Calu3 (cell line): ENCODE results near the gene RBM47. TPM values are rescaled to one million over a fixed set of nuclear protein-coding genes. Genes with fewer than 3 reads are reported as not detected.
A peak's percentile ranks its signal among the peaks of the same experiment; 100 is the strongest.

Experiments used
- BruUV-seq: library from RNA; stranded (reverse); fragments of 400-500 nt; replicated peaks from 2 replicates; lab custom pipeline; 2021; lab: Mats Ljungman, UMichigan
- CTCF ChIA-PET: fragments of 300-600 bp; sonication (Branson Sonifier 250); formaldehyde crosslinking; loops from one replicate; lab custom pipeline; 2022; ENCODE audit warnings: antibody characterized with exemption; lab: Charles Lee
- DNase-seq: peaks from one replicate; pipeline ENCODE4 v3.0.0; 2022
- H3K27ac Mint-ChIP-seq: one replicate; pipeline ENCODE4 v1.8.0; 2022; ENCODE audit warnings: mixed read lengths; ENCODE audit not compliant: unreplicated experiment
- H3K27me3 Mint-ChIP-seq: one replicate; pipeline ENCODE4 v1.8.0; 2022; ENCODE audit warnings: mixed read lengths; ENCODE audit not compliant: unreplicated experiment
- H3K36me3 Mint-ChIP-seq: one replicate; pipeline ENCODE4 v1.8.0; 2022; ENCODE audit warnings: mild to moderate bottlenecking, moderate library complexity, mixed read lengths; ENCODE audit not compliant: insufficient read depth, unreplicated experiment
- H3K4me1 Mint-ChIP-seq: one replicate; pipeline ENCODE4 v1.8.0; 2022; ENCODE audit warnings: mild to moderate bottlenecking, low read depth, mixed read lengths; ENCODE audit not compliant: unreplicated experiment
- H3K4me3 Mint-ChIP-seq: one replicate; pipeline ENCODE4 v1.8.0; 2022; ENCODE audit warnings: mild to moderate bottlenecking, low read depth, moderate library complexity, mixed read lengths; ENCODE audit not compliant: unreplicated experiment
- H3K9me3 Mint-ChIP-seq: one replicate; pipeline ENCODE4 v1.8.0; 2022; ENCODE audit warnings: low read depth, mixed read lengths; ENCODE audit not compliant: unreplicated experiment
- CTCF ChIP-seq: fragments of 200-600 bp; IDR thresholded peaks from one replicate; pipeline ENCODE4 v1.8.0; 2022; ENCODE audit warnings: antibody characterized with exemption; ENCODE audit not compliant: unreplicated experiment
- intact Hi-C: fragments of 100-400 bp; cut with micrococcal nuclease; formaldehyde crosslinking; loops from one replicate; pipeline ENCODE4 v1.10.0; 2022; ENCODE audit not compliant: unreplicated experiment
- total RNA-seq: library from RNA; stranded (reverse); gene quantifications from 2 replicates; pipeline ENCODE4 v1.2.3, GENCODE V29; 2022

RBM47 gene
- total RNA-seq, 1 experiment from 2014 or later, result 86.6 TPM

DNA sequence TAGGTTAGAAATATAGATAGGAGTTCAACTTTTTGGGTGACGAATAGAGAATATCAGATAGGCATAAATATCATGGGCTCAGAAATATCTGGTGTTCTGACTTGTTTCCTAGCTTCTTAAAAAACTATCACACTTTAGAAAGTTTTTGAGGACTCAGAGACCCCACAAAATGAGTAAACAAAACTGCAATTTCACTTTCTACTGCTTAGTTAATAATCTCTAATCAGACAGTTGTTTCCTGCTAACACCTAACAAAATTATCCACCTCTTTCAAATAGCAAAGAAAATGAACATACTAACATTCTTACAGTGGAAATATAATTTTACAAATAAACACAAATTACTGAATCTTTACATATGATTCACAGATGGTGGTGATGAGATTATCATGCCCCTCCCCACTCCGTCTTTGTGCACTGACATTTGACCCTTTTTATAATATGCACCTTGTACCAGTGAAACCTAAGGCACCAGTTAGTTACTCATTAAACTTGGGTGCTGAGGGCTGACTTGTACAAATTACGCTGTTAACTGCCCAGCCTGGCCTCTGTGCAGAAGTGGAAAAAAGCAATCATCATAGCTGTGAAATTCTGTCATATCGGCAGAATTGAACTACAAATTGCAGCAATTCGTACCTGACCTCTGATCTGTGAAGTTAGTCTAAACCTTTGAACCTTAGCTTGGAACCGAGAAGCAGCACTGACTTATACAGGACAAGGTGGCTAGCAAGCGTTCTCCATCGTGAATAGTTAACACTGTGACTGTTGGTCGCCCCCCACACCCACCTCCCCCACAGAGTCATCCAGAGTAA is 155.9 kb downstream of the RBM47 start:
- peak; percentile 47 for DNase-seq

GRCh38 chr4:40471923-40472322 is 157.7 kb downstream of the RBM47 start:
- Mint-ChIP-seq H3K36me3 (peaks cover 31% of the 10 kb centered on the region), H3K27me3 (no peaks in the 10 kb centered on the region), H3K27ac (peak overlapping the region; percentile 43), H3K4me1 (peaks cover 34% of the 10 kb centered on the region), H3K4me3 (no peak overlapping the region), H3K9me3 (no peaks in the 10 kb centered on the region)
- intact Hi-C loops, result no loop called here
- TF ChIP-seq CTCF, result no peak
- BruUV-seq, result no TSS peak
- CTCF ChIA-PET, result no interaction called here
- no peak for DNase-seq

More for the DNA sequence above, 155.9 kb downstream of the RBM47 start:
- CTCF ChIA-PET, result interaction anchor here (0.6 kb wide), 1 partner anchor 18 kb away, joined by 5 read pairs; no protein-coding TSS in a partner anchor
- Mint-ChIP-seq H3K4me3 (peak overlapping the region; percentile 58), H3K9me3 (no peaks in the 10 kb centered on the region), H3K27me3 (no peaks in the 10 kb centered on the region), H3K36me3 (peaks cover 33% of the 10 kb centered on the region), H3K27ac (no peak overlapping the region), H3K4me1 (peaks cover 43% of the 10 kb centered on the region)
- BruUV-seq, result no TSS peak
- no peak for TF ChIP-seq CTCF
- intact Hi-C loops, result no loop called here

- no peak for DNase-seq
- peaks cover 15% of the 10 kb centered on the region for H3K4me1 Mint-ChIP-seq
- H3K36me3 Mint-ChIP-seq, result peaks cover 19% of the 10 kb centered on the region
- H3K4me3 Mint-ChIP-seq, result no peak overlapping the region
- no peaks in the 10 kb centered on the region for H3K9me3 Mint-ChIP-seq
- intact Hi-C loops, result no loop called here
- no peak overlapping the region for H3K27ac Mint-ChIP-seq
- no peak for TF ChIP-seq CTCF
- CTCF ChIA-PET, result interaction anchor here (0.6 kb wide), 1 partner anchor 25 kb away, joined by 4 read pairs; no protein-coding TSS in a partner anchor
- H3K27me3 Mint-ChIP-seq, result no peaks in the 10 kb centered on the region
- BruUV-seq, result no TSS peak
These were observed 162.9 kb downstream of the RBM47 start for GRCh38 chr4:40466789-40467188.

DNA sequence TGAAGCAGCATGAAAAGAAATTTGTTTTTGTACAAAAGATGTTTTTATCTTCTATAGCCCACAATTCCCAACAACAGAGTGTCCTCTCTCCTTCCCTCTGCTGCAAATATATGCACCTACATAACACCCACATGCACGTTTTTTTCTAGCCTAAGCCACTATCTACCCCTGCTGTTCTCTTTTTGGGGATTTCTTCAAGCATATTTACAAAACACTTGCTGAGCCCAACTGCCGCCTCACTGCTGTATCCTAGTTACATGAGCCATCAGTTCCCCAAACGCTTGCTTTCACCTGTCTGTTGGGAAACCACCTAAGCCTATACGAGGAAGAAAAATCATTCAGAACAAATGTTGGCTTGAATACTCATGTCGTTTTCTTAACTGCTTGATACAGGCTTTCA is 167.3 kb downstream of the RBM47 start:
- DNase-seq, result no peak
- Mint-ChIP-seq H3K36me3 (peaks cover 12% of the 10 kb centered on the region), H3K9me3 (no peaks in the 10 kb centered on the region), H3K4me3 (peak overlapping the region; percentile 36), H3K27ac (no peak overlapping the region), H3K27me3 (no peaks in the 10 kb centered on the region), H3K4me1 (peaks cover 11% of the 10 kb centered on the region)
- no TSS peak for BruUV-seq
- intact Hi-C loops, result no loop called here
- CTCF ChIA-PET, result no interaction called here
- no peak for TF ChIP-seq CTCF
